IMR-90 (cell line): ENCODE results near the gene LGALS1. TPM values are rescaled to one million over a fixed set of nuclear protein-coding genes. Genes with fewer than 3 reads are reported as not detected.
A peak's percentile ranks its signal among the peaks of the same experiment; 100 is the strongest.

Experiments
- ATAC-seq: fragments of 200-7000 bp; cut with Tn5 transposase; 2 replicates; pipeline ENCODE4 v1.9.1; 2020; ENCODE audit warnings: low read depth, mild to moderate bottlenecking, moderate library complexity
- Bru-seq: library from RNA; stranded (reverse); fragments of 400-500 nt; gene quantifications from one replicate; lab custom pipeline; 2021; lab: Mats Ljungman, UMichigan
- BruChase-seq, 2 experiments: library from RNA; stranded (reverse); fragments of 400-500 nt; gene quantifications; one replicate each; lab custom pipeline; 2021; lab: Mats Ljungman, UMichigan
- BruUV-seq: library from RNA; stranded (reverse); fragments of 400-500 nt; replicated peaks from 2 replicates; lab custom pipeline; 2021; lab: Mats Ljungman, UMichigan
- CTCF ChIA-PET: fragments of 300-600 bp; formaldehyde crosslinking; extraction: SDS; loops from one replicate; lab custom pipeline; 2021; ENCODE audit warnings: antibody characterized with exemption; lab: Yijun Ruan, JAX
- POLR2A ChIA-PET: fragments of 300-600 bp; sonication (Branson Sonifier 250); formaldehyde crosslinking; loops from one replicate; lab custom pipeline; 2022; ENCODE audit warnings: antibody characterized with exemption; ENCODE audit not compliant: unreplicated experiment; lab: Charles Lee
- DNase-seq: peaks from one replicate; pipeline ENCODE4 v3.0.0; 2013
- H2AFZ ChIP-seq: replicated peaks from 2 replicates; pipeline ENCODE3; 2013; ENCODE audit warnings: low read length, mild to moderate bottlenecking; ENCODE audit not compliant: poor library complexity
- H2AK5ac ChIP-seq: 2 replicates; pipeline ENCODE4 v1.6.1; 2013; ENCODE audit warnings: low read depth, low read length, inconsistent platforms
- H2AK9ac ChIP-seq: replicated peaks from 2 replicates; pipeline ENCODE3; 2013; ENCODE audit warnings: mild to moderate bottlenecking, low read depth, low read length, moderate library complexity; ENCODE audit not compliant: poor library complexity
- H2BK120ac ChIP-seq: 2 replicates; pipeline ENCODE4 v1.6.1; 2013; ENCODE audit warnings: low read depth, low read length, inconsistent platforms
- H2BK15ac ChIP-seq: 3 replicates; pipeline ENCODE4 v1.6.1; 2013; ENCODE audit warnings: low read depth, low read length, inconsistent platforms
- H2BK20ac ChIP-seq: 2 replicates; pipeline ENCODE4 v1.6.1; 2013; ENCODE audit warnings: low read depth, mild to moderate bottlenecking, inconsistent platforms, low read length, moderate library complexity
- H2BK5ac ChIP-seq: 2 replicates; pipeline ENCODE4 v1.6.1; 2013; ENCODE audit warnings: mild to moderate bottlenecking, low read depth, low read length, inconsistent platforms; ENCODE audit not compliant: poor library complexity, severe bottlenecking
- H3K14ac ChIP-seq: replicated peaks from 2 replicates; pipeline ENCODE4 v1.6.1; 2013; ENCODE audit warnings: low read depth, low read length, inconsistent platforms
- H3K18ac ChIP-seq: 2 replicates; pipeline ENCODE4 v1.6.1; 2013; ENCODE audit warnings: low read depth, low read length, control low read depth
- H3K23ac ChIP-seq: 2 replicates; pipeline ENCODE4 v1.6.1; 2013; ENCODE audit warnings: low read depth, low read length, inconsistent platforms
- H3K27ac ChIP-seq: 2 replicates; pipeline ENCODE4 v1.5.1; 2013; ENCODE audit warnings: mild to moderate bottlenecking, control low read depth, low read length; ENCODE audit not compliant: insufficient read depth
- H3K27me3 ChIP-seq: 2 replicates; pipeline ENCODE4 v1.6.1; 2013; ENCODE audit warnings: low read length; ENCODE audit not compliant: control insufficient read depth, insufficient read depth
- H3K36me3 ChIP-seq: 2 replicates; pipeline ENCODE4 v1.6.1; 2013; ENCODE audit warnings: low read length, mixed read lengths; ENCODE audit not compliant: control insufficient read depth, insufficient read depth
- H3K4ac ChIP-seq: 2 replicates; pipeline ENCODE4 v1.6.1; 2013; ENCODE audit warnings: low read depth, low read length, inconsistent platforms
- H3K4me1 ChIP-seq: 2 replicates; pipeline ENCODE4 v1.6.1; 2013; ENCODE audit warnings: low read length, mixed read lengths; ENCODE audit not compliant: control insufficient read depth, insufficient read depth
- H3K4me2 ChIP-seq: 2 replicates; pipeline ENCODE4 v1.6.1; 2013; ENCODE audit warnings: low read depth, mild to moderate bottlenecking, control low read depth, low read length, moderate library complexity
- H3K4me3 ChIP-seq: 2 replicates; pipeline ENCODE4 v1.5.1; 2013; ENCODE audit warnings: low read depth, mild to moderate bottlenecking, control low read depth, low read length, moderate library complexity; ENCODE audit not compliant: insufficient read depth
- H3K56ac ChIP-seq: 2 replicates; pipeline ENCODE4 v1.6.1; 2013; ENCODE audit warnings: low read length, inconsistent platforms; ENCODE audit not compliant: insufficient read depth; ENCODE audit errors: extremely low read depth
- H3K79me1 ChIP-seq, 2 experiments: 2 replicates each; pipeline ENCODE4 v1.6.1; 2013; ENCODE audit warnings: low read length in 2 of 2, inconsistent platforms in 1 of 2, low read depth in 1 of 2
- H3K9ac ChIP-seq: 2 replicates; pipeline ENCODE4 v1.6.1; 2013; ENCODE audit warnings: low read depth, low read length, control low read depth
- H3K9me1 ChIP-seq: 2 replicates; pipeline ENCODE4 v1.6.1; 2013; ENCODE audit warnings: low read length, inconsistent platforms; ENCODE audit not compliant: insufficient read depth
- H3K9me3 ChIP-seq: 2 replicates; pipeline ENCODE4 v1.6.1; 2013; ENCODE audit warnings: low read length; ENCODE audit not compliant: control insufficient read depth, insufficient read depth
- H4K20me1 ChIP-seq: 2 replicates; pipeline ENCODE4 v1.6.1; 2013; ENCODE audit warnings: low read length, inconsistent platforms; ENCODE audit not compliant: insufficient read depth
- H4K5ac ChIP-seq: 2 replicates; pipeline ENCODE4 v1.6.1; 2013; ENCODE audit warnings: mild to moderate bottlenecking, low read depth, low read length, control low read depth
- H4K8ac ChIP-seq, 2 experiments: 2 replicates each; pipeline ENCODE4 v1.6.1; 2013; ENCODE audit warnings: low read depth in 2 of 2, low read length in 2 of 2, control low read depth in 1 of 2, inconsistent platforms in 1 of 2
- H4K91ac ChIP-seq: 2 replicates; pipeline ENCODE4 v1.6.1; 2013; ENCODE audit warnings: low read depth, low read length, inconsistent platforms; ENCODE audit not compliant: insufficient read depth
- BHLHE40 ChIP-seq: fragments of 150-350 bp; IDR thresholded peaks from 2 replicates; pipeline ENCODE4 v1.6.1; 2016; ENCODE audit warnings: mild to moderate bottlenecking, low read depth, low read length
- FOS ChIP-seq: fragments of 150-350 bp; IDR thresholded peaks from 2 replicates; pipeline ENCODE4 v1.6.1; 2016; ENCODE audit warnings: low read depth, low read length
- MAZ ChIP-seq: IDR thresholded peaks from 2 replicates; pipeline ENCODE4 v1.6.1; 2012; ENCODE audit warnings: low read depth, mild to moderate bottlenecking, low read length, improper control_type of control experiment, moderate library complexity, borderline replicate concordance
- MXI1 ChIP-seq: IDR thresholded peaks from 2 replicates; pipeline ENCODE4 v1.6.1; 2012; ENCODE audit warnings: low read depth, mild to moderate bottlenecking, low read length, moderate library complexity, borderline replicate concordance
- NFE2L2 ChIP-seq: fragments of 150-350 bp; IDR thresholded peaks from 2 replicates; pipeline ENCODE4 v1.6.1; 2016; ENCODE audit warnings: low read depth, mild to moderate bottlenecking, low read length
- POLR2A ChIP-seq: IDR thresholded peaks from 2 replicates; pipeline ENCODE4 v1.6.1; 2012; ENCODE audit warnings: mild to moderate bottlenecking, low read depth, low read length
- RAD21 ChIP-seq: IDR thresholded peaks from 2 replicates; pipeline ENCODE4 v1.6.1; 2012; ENCODE audit warnings: low read length, improper control_type of control experiment
- RCOR1 ChIP-seq: IDR thresholded peaks from 2 replicates; pipeline ENCODE4 v1.6.1; 2012; ENCODE audit warnings: mild to moderate bottlenecking, low read length, improper control_type of control experiment; ENCODE audit not compliant: insufficient replicate concordance
- RFX5 ChIP-seq: IDR thresholded peaks from 2 replicates; pipeline ENCODE4 v1.8.0; 2012; ENCODE audit warnings: low read depth, mild to moderate bottlenecking, low read length, moderate library complexity
- WGBS, 2 experiments: methylation state at CpG; one replicate each; pipeline versions ENCODE4 v1.1.5 to v1.1.7; 2013; ENCODE audit warnings: missing lambda C conversion rate in 2 of 2; ENCODE audit not compliant: insufficient read length in 1 of 2; ENCODE audit errors: extremely low coverage in 2 of 2; 5-methylcytosine and 5-hydroxymethylcytosine counted together
- dilution Hi-C: fragments of 300-500 bp; cut with HindIII; formaldehyde crosslinking; loops from one replicate; pipeline ENCODE4 v1.14.3; 2018; ENCODE audit warnings: low sequenced_read_pairs; ENCODE audit not compliant: unreplicated experiment
- in situ Hi-C: fragments of 300-500 bp; cut with MboI; formaldehyde crosslinking; loops from 3 replicates; pipeline ENCODE4 v1.14.3; 2019; ENCODE audit warnings: low sequenced_read_pairs, inconsistent platforms, mixed read lengths
- intact Hi-C: fragments of 100-400 bp; cut with micrococcal nuclease; formaldehyde crosslinking; loops from 2 replicates; pipeline ENCODE4 v1.10.0; 2022
- long read RNA-seq: library from polyadenylated mRNA; unstranded; transcript quantifications from one replicate; pipeline ENCODE4 v2.0.0, GENCODE V29; 2021; ENCODE audit not compliant: unreplicated experiment
- polyA plus RNA-seq, 3 experiments: library from polyadenylated mRNA; depleted of rRNA; stranded (reverse); fragments of >200 nt; gene quantifications; 2 replicates each; pipeline ENCODE4 v1.2.3, GENCODE V29; 2012; ENCODE audit warnings: low replicate concordance in 1 of 3
- total RNA-seq: library from RNA; depleted of rRNA; stranded (reverse); fragments of >200 nt; gene quantifications from 2 replicates; pipeline ENCODE4 v1.2.3, GENCODE V29; 2012; rRNA removed

The LGALS1 gene
- 9,081 and 15,383 TPM in 2 replicates for total RNA-seq
- 11,896 and 18,749 TPM in 2 replicates for polyA plus RNA-seq (2012; rRNA removed)
- polyA plus RNA-seq (2012; cell fraction: cytosol; rRNA removed) = 53,551 and 65,152 TPM in 2 replicates
- polyA plus RNA-seq (2012; cell fraction: nucleus; rRNA removed; ENCODE audit: low replicate concordance) = 5,542 and 13,774 TPM in 2 replicates
- Bru-seq, nascent RNA = percentile 100 among the genes with signal in this experiment
- percentile 100 among the genes with signal in this experiment for BruChase-seq, experiment 1, labeled RNA remaining after a 6-hour chase
- percentile 99 among the genes with signal in this experiment for BruChase-seq, experiment 2, labeled RNA remaining after a 2-hour chase
- long read RNA-seq, transcript LGALS1-201 (4 exons, 560 nt) = major isoform, 1,275 of 1,617 reads
- long read RNA-seq, partial matches to known transcripts = 288 of 1,617 reads
- long read RNA-seq, other reads (novel, unspliced or antisense) = 50 of 1,617 reads

DNA sequence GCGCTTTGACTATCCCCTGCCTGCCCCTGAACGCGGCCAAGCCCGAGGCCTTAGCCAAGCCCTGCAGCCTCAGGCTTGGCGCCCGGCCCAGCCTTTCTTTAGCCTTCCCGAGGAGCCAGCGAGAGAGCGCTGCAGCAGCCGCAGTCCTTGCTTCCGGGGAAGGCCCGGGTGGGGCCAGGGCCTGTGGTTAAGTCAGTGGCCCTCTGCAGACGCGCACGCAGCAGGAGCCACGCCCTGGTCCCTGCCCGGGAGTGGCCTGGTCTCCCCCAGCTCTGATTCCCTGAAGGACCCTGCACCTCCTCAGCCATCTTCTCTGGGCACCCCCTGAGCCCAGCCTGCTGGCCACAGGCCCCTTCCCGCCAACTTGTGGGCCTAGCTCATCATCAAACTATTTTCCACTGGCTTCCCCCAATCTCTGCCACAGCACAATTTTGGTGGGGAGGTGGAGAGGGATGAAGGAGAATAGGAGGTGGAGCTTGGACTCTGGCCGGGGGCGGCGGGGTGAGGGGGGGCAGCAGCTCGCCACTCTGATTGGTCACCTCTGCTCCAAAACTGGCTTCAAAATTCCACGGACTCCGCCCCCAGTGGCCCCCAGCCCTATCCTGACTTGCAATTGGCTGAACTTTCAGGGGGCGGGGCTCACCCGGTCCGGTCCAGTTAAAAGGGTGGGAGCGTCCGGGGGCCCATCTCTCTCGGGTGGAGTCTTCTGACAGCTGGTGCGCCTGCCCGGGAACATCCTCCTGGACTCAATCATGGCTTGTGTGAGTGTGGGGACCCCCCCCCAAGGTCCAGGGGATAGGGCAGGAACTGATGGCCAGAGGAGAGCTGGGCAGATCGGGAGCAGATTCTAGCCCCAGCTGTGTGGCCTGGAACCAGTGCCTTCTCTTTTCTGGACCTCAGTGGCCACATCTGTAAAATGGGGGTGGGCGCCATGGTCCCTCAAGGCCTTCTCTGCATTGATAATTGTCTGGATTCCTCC is at the start of gene LGALS1:
LGALS1 (plus strand) TSS at position 686 of the 979 bp plus-strand sequence; CDS start at position 753, 67 bp downstream.
- TF ChIP-seq BHLHE40 (no peak), RCOR1 (peak; percentile 53), POLR2A (peak; percentile 99), FOS (peak; percentile 18; the same call in 1 of the 2 replicates), RFX5 (no peak), MAZ (peak; percentile 97), NFE2L2 (no peak), RAD21 (0 out of 2 replicates have a peak, but pooled peaks have one; percentile 21), MXI1 (peak; percentile 28; the same call in 1 of the 2 replicates)
- H3K79me1 ChIP-seq = peaks cover 12 to 71% of the 10 kb centered on the region in 2 experiments; a peak in 3 of 4 replicates
- H3K9ac ChIP-seq = peak within 1 kb of the TSS; percentile 97
- dilution Hi-C loops (no loop called here), intact Hi-C loops (loop anchor here (1.0 to 5.0 kb wide), 2 partner anchors 32 to 128 kb away; no protein-coding TSS in a partner anchor), in situ Hi-C loops (no loop called here)
- peak within 1 kb of the TSS; percentile 93 for H4K5ac ChIP-seq
- H3K4me3 ChIP-seq = peak within 1 kb of the TSS; percentile 92
- peak within 1 kb of the TSS; percentile 100 for H2AK9ac ChIP-seq
- H3K14ac ChIP-seq = peak within 1 kb of the TSS; percentile 100
- H4K91ac ChIP-seq = peak within 1 kb of the TSS; percentile 98
- H2BK5ac ChIP-seq = peak within 1 kb of the TSS; percentile 98
- ChIA-PET CTCF (interaction anchor here (1.2 kb wide), 1 partner anchor 17 kb away, joined by 4 read pairs; no protein-coding TSS in a partner anchor), POLR2A (interaction anchor here (0.6 to 2.8 kb wide), 10 partner anchors 8 to 67 kb away, joined by 3 to 23 read pairs (median 4); partner anchors contain the start of genes GGA1 and PDXP)
- peak within 1 kb of the TSS; percentile 99 for H2AK5ac ChIP-seq
- no peaks in the 10 kb centered on the region for H3K27me3 ChIP-seq
- DNase-seq = peak; percentile 97
- H3K56ac ChIP-seq = peak within 1 kb of the TSS; percentile 100
- H3K4ac ChIP-seq = peak within 1 kb of the TSS; percentile 99
- peak within 1 kb of the TSS; percentile 91 for H2BK120ac ChIP-seq
- H3K27ac ChIP-seq = peak within 1 kb of the TSS; percentile 98
- H2BK15ac ChIP-seq = peak within 1 kb of the TSS; percentile 84; the same call in 2 of the 3 replicates
- H3K9me1 ChIP-seq = no peaks in the 10 kb centered on the region; the same call in 1 of the 2 replicates
- BruUV-seq = no TSS peak
- H3K36me3 ChIP-seq = peaks cover 28% of the 10 kb centered on the region
- peak within 1 kb of the TSS; percentile 92 for H2AFZ ChIP-seq
- peak within 1 kb of the TSS; percentile 89 for H3K4me2 ChIP-seq
- H3K4me1 ChIP-seq = peaks cover 14% of the 10 kb centered on the region
- H3K23ac ChIP-seq = peak within 1 kb of the TSS; percentile 100
- no peaks in the 10 kb centered on the region for H3K9me3 ChIP-seq
- H4K20me1 ChIP-seq = peaks cover 52% of the 10 kb centered on the region
- H2BK20ac ChIP-seq = peak within 1 kb of the TSS; percentile 53
- H3K18ac ChIP-seq = peak within 1 kb of the TSS; percentile 87
- WGBS, 2 experiments = 4% methylated on average over 4 of the region's 34 CpGs; no CpG with 5 or more reads in 1 of the 2 experiments
- H4K8ac ChIP-seq = peak within 1 kb of the TSS; percentile 89 to 93
- peak; percentile 69 for ATAC-seq
